ENCODE data around the gene ZHX3. TPM values are rescaled to one million over a fixed set of nuclear protein-coding genes. Genes with fewer than 3 reads are reported as not detected.

ZHX3 gene
- total and polyA plus RNA-seq, 2 of the 13 experiments (the other 11 are each of a cell fraction or from before 2014, with no cell fraction given), result 8.4 to 11.7 TPM

GRCh38 chr20:41173161-41173721 lies 144.3 kb downstream of the ZHX3 start (continued):
- no peak for TF ChIP-seq PHF5A (CRISPR knock-in tag; IDR thresholded peaks at IDR 0.05; ENCODE audit: low read depth, unreplicated experiment)
- TF ChIP-seq HMGXB4 (CRISPR knock-in tag; IDR thresholded peaks at IDR 0.05; ENCODE audit: borderline replicate concordance in 1 of 2, low read depth in 1 of 2), result 0 out of 4 replicates have a peak, but pooled peaks of 1 of the 2 experiments have one; percentile 48
- TF ChIP-seq ZNF547 (CRISPR knock-in tag; IDR thresholded peaks at IDR 0.05), result 0 out of 2 replicates have a peak, but pooled peaks have one; percentile 65
- 0 out of 2 replicates have a peak, but pooled peaks have one; percentile 19 for TF ChIP-seq ARID3A (IDR thresholded peaks at IDR 0.05; ENCODE audit: low read depth, low read length)
- no peak for TF ChIP-seq ZNF782 (CRISPR knock-in tag; IDR thresholded peaks at IDR 0.05; ENCODE audit: borderline replicate concordance)
- TF ChIP-seq SOX5 (CRISPR knock-in tag; IDR thresholded peaks at IDR 0.05; ENCODE audit: borderline replicate concordance), result no peak
- no peak for TF ChIP-seq HDAC6 (IDR thresholded peaks at IDR 0.05; ENCODE audit: low read depth, low read length)
- TF ChIP-seq MEF2D (CRISPR knock-in tag; IDR thresholded peaks at IDR 0.05), result peak; percentile 33; the same call in 1 of the 2 replicates
- no peak for TF ChIP-seq PAF1 (CRISPR knock-in tag; IDR thresholded peaks at IDR 0.05)
- TF ChIP-seq CEBPB (IDR thresholded peaks at IDR 0.05; ENCODE audit: borderline replicate concordance, low read depth, low read length), result no peak
- no peak for TF ChIP-seq ZNF343 (CRISPR knock-in tag; IDR thresholded peaks at IDR 0.05)
- no peak for TF ChIP-seq ZNF234 (CRISPR knock-in tag; conservative IDR thresholded peaks at IDR 0.05)
- peak; percentile 51; the same call in 1 of the 2 replicates for TF ChIP-seq NRL (CRISPR knock-in tag; IDR thresholded peaks at IDR 0.05; ENCODE audit: borderline replicate concordance)
- TF ChIP-seq NCOA2 (CRISPR knock-in tag; IDR thresholded peaks at IDR 0.05), result no peak
- no peak for TF ChIP-seq ZNF572 (CRISPR knock-in tag; IDR thresholded peaks at IDR 0.05)
- TF ChIP-seq SSRP1 (CRISPR knock-in tag; IDR thresholded peaks at IDR 0.05), result no peak
- TF ChIP-seq SMAD1 (CRISPR knock-in tag; IDR thresholded peaks at IDR 0.05; ENCODE audit: borderline replicate concordance, low read depth), result peak; percentile 72; the same call in 1 of the 2 replicates
- peak; percentile 25; the same call in 1 of the 2 replicates for TF ChIP-seq HNF1B (CRISPR knock-in tag; IDR thresholded peaks at IDR 0.05)
- no peak for TF ChIP-seq TRIM22 (IDR thresholded peaks at IDR 0.05)
- TF ChIP-seq GATAD1 (CRISPR knock-in tag; IDR thresholded peaks at IDR 0.05), result peak; percentile 31; the same call in 1 of the 2 replicates
- TF ChIP-seq MTA3 (CRISPR knock-in tag; IDR thresholded peaks at IDR 0.05), result no peak
- no peak for TF ChIP-seq NFE2L2 (IDR thresholded peaks at IDR 0.05; ENCODE audit: low read length)
- no peak for TF ChIP-seq TFE3 (CRISPR knock-in tag; IDR thresholded peaks at IDR 0.05)
